Calu3 (cell line): ENCODE results near the gene NTM. TPM values are rescaled to one million over a fixed set of nuclear protein-coding genes. Genes with fewer than 3 reads are reported as not detected.

Source experiments
- BruUV-seq: library from RNA; stranded (reverse); fragments of 400-500 nt; replicated peaks from 2 replicates; lab custom pipeline; 2021; lab: Mats Ljungman, UMichigan
- CTCF ChIA-PET: fragments of 300-600 bp; sonication (Branson Sonifier 250); formaldehyde crosslinking; loops from one replicate; lab custom pipeline; 2022; ENCODE audit warnings: antibody characterized with exemption; lab: Charles Lee
- DNase-seq: peaks from one replicate; pipeline ENCODE4 v3.0.0; 2022
- H3K27ac Mint-ChIP-seq: one replicate; pipeline ENCODE4 v1.8.0; 2022; ENCODE audit warnings: mixed read lengths; ENCODE audit not compliant: unreplicated experiment
- H3K27me3 Mint-ChIP-seq: one replicate; pipeline ENCODE4 v1.8.0; 2022; ENCODE audit warnings: mixed read lengths; ENCODE audit not compliant: unreplicated experiment
- H3K36me3 Mint-ChIP-seq: one replicate; pipeline ENCODE4 v1.8.0; 2022; ENCODE audit warnings: mild to moderate bottlenecking, moderate library complexity, mixed read lengths; ENCODE audit not compliant: insufficient read depth, unreplicated experiment
- H3K4me1 Mint-ChIP-seq: one replicate; pipeline ENCODE4 v1.8.0; 2022; ENCODE audit warnings: mild to moderate bottlenecking, low read depth, mixed read lengths; ENCODE audit not compliant: unreplicated experiment
- H3K4me3 Mint-ChIP-seq: one replicate; pipeline ENCODE4 v1.8.0; 2022; ENCODE audit warnings: mild to moderate bottlenecking, low read depth, moderate library complexity, mixed read lengths; ENCODE audit not compliant: unreplicated experiment
- H3K9me3 Mint-ChIP-seq: one replicate; pipeline ENCODE4 v1.8.0; 2022; ENCODE audit warnings: low read depth, mixed read lengths; ENCODE audit not compliant: unreplicated experiment
- intact Hi-C: fragments of 100-400 bp; cut with micrococcal nuclease; formaldehyde crosslinking; loops from one replicate; pipeline ENCODE4 v1.10.0; 2022; ENCODE audit not compliant: unreplicated experiment
- total RNA-seq: library from RNA; stranded (reverse); gene quantifications from 2 replicates; pipeline ENCODE4 v1.2.3, GENCODE V29; 2022
- TF ChIP-seq, protein P1 (sequence below): fragments of 200-600 bp; IDR thresholded peaks from one replicate; pipeline ENCODE4 v1.8.0; 2022; ENCODE audit warnings: antibody characterized with exemption; ENCODE audit not compliant: unreplicated experiment

NTM gene
- total RNA-seq, 1 experiment from 2014 or later = not detected

DNA sequence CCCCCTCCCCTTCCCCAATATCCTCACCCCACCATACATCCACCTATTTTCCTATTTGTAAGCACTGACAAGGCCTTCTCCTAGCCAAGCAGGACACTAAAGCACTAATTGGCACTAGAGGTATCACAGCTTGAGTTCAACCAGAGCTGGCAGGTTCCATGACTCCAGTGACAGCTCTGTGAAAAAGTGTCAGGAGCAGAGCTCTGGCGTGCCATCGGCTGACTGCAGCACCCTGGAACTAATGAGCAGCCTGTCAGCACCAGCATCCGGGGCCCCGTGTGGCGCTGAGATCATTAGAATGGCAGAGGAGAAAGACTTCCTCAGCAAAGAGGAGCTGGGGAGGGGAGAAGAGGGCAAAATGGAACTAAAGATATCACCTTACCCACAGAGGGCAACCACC lies 847.4 kb downstream of the NTM start:
- Mint-ChIP-seq H3K9me3 (peaks cover 6% of the 10 kb centered on the region), H3K4me3 (no peak overlapping the region), H3K27ac (no peak overlapping the region), H3K27me3 (no peaks in the 10 kb centered on the region), H3K4me1 (no peaks in the 10 kb centered on the region), H3K36me3 (no peaks in the 10 kb centered on the region)
- TF ChIP-seq, protein P1, sequence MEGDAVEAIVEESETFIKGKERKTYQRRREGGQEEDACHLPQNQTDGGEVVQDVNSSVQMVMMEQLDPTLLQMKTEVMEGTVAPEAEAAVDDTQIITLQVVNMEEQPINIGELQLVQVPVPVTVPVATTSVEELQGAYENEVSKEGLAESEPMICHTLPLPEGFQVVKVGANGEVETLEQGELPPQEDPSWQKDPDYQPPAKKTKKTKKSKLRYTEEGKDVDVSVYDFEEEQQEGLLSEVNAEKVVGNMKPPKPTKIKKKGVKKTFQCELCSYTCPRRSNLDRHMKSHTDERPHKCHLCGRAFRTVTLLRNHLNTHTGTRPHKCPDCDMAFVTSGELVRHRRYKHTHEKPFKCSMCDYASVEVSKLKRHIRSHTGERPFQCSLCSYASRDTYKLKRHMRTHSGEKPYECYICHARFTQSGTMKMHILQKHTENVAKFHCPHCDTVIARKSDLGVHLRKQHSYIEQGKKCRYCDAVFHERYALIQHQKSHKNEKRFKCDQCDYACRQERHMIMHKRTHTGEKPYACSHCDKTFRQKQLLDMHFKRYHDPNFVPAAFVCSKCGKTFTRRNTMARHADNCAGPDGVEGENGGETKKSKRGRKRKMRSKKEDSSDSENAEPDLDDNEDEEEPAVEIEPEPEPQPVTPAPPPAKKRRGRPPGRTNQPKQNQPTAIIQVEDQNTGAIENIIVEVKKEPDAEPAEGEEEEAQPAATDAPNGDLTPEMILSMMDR = no peak
- CTCF ChIA-PET = no interaction called here
- intact Hi-C loops = no loop called here
- DNase-seq = no peak
- no TSS peak for BruUV-seq

DNA sequence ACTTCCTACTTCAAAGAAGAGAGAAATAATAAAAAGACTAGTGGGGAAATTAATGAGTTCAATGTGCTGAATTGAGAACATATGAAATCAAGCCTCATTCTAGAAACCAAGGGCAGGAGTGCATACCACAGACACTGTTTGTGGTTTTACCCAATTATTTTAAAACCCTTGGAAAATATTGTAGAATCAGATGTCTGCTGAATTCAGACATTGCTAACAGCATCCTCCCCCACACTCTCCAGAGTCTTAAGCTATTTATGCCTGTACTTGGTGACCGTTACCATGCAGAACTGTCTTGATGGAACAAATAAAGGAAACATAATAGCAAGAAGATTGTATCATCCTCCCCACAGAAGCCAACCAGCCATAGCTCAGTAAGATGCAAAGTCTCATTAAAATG lies 850.1 kb downstream of the NTM start:
- Mint-ChIP-seq H3K27me3 (no peaks in the 10 kb centered on the region), H3K27ac (no peak overlapping the region), H3K36me3 (no peaks in the 10 kb centered on the region), H3K4me1 (no peaks in the 10 kb centered on the region), H3K9me3 (peaks cover 15% of the 10 kb centered on the region), H3K4me3 (no peak overlapping the region)
- intact Hi-C loops = no loop called here
- no TSS peak for BruUV-seq
- TF ChIP-seq, protein P1 = no peak
- no peak for DNase-seq
- CTCF ChIA-PET = no interaction called here

DNA sequence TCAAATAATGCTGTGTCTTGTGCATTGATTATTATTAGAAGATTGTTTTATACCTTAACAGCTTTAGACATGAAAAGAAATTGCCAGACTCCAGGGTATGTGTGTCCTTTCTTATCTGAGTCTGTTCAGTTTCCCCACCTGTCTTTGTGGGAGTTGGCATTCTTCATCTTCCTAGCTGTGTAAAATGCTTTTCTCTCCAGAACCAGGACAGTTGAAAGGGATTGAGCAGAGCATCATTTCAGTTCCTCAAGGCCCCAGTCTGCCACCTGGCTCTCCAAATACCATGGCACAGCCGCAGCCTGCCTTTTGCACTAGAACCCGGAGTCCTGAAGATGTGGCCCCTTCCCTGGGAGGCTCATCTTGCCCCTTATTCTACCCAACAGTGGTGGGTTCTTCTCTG lies 851.9 kb downstream of the NTM start:
- Mint-ChIP-seq H3K4me3 (no peak overlapping the region), H3K4me1 (no peaks in the 10 kb centered on the region), H3K36me3 (no peaks in the 10 kb centered on the region), H3K27me3 (no peaks in the 10 kb centered on the region), H3K27ac (no peak overlapping the region), H3K9me3 (peaks cover 19% of the 10 kb centered on the region)
- intact Hi-C loops = no loop called here
- BruUV-seq = no TSS peak
- no peak for DNase-seq
- TF ChIP-seq, protein P1 = no peak
- CTCF ChIA-PET = no interaction called here

DNA sequence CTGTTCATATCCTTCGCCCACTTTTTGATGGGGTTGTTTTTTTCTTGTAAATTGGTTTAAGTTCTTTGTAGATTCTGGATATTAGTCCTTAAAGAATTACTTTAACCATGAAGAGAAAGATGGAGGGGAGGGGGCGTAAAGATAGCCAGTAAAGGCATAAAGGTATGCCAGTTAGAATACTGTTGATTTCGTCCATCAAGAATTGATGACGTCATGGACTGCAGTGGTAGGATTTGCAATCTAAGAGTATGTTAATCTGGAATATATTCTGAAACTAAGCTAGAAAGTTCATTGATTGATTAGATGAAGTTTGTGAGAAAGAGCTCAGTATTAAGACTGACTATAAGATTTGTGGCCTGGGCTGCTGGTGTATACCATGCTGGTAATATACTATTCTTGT lies 856.1 kb downstream of the NTM start:
- BruUV-seq = no TSS peak
- DNase-seq = no peak
- Mint-ChIP-seq H3K36me3 (no peaks in the 10 kb centered on the region), H3K27me3 (no peaks in the 10 kb centered on the region), H3K4me1 (no peaks in the 10 kb centered on the region), H3K4me3 (no peak overlapping the region), H3K9me3 (peaks cover 17% of the 10 kb centered on the region), H3K27ac (no peak overlapping the region)
- TF ChIP-seq, protein P1 = no peak
- intact Hi-C loops = no loop called here
- CTCF ChIA-PET = no interaction called here
